NCI-H2081 treated with DMSO at 0.1 percent for 48 hours (cell line): Measurements from ENCODE around the gene MYOM1.

Source experiments
- DNase-seq: peaks from one replicate; lab custom pipeline; 2025; lab: John Stamatoyannopoulos, UW

The MYOM1 gene

GRCh38 chr18:3117493-3118192, 102.1 kb downstream of the MYOM1 start:
- DNase-seq: no peak

DNA sequence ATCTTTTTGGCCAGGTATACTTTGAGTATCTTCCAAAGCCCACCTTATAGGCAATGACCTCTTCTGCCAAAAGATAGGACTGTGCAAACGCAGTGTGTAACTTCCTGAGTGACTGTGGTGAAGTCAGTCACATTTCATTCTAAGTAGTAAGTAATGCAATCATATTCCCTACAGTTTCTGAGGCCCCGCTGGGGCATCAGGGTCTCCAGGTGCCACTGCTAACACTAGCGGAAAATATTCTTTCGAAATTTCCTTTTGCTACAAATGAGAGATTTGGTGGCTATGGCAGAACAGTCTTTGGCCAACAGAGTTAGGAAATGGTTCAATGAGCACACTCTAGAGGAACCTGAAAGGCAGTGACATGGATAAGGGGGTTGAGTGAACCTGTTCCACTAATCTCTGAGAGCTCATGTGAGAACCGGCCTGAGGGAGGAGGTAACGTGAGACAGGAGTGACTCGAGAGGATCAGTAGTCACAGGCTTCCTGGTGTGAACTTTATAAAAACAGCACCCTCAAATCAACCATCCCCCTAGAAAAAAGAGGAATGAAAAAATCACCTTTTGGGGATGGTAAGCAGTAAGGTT, 104.2 kb downstream of the MYOM1 start:
- DNase-seq: no peak

DNA sequence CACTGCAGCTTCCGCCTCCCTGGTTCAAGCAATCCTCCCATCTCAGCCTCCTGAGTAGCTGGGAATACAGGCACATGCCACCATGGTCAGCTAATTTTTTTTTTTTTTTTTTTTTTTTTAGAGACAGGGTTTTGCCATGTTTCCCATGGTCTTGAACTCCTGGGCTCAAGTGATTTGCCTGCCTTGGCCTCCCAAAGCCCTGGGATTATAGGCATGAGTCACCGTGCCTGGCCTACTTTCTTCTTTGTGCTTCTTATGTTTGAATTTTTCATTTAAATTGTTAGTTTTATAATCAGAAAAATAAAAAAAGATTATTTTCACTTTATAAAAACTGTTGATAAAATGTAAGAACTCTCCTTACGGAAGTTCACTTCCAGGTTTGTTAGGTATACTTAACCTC, 105.3 kb downstream of the MYOM1 start:
- DNase-seq: no peak

GRCh38 chr18:3114026-3114425, 105.7 kb downstream of the MYOM1 start:
- no peak for DNase-seq

- no peak for DNase-seq
Observed at GRCh38 chr18:3111523-3112240, 108.1 kb downstream of the MYOM1 start.

DNA sequence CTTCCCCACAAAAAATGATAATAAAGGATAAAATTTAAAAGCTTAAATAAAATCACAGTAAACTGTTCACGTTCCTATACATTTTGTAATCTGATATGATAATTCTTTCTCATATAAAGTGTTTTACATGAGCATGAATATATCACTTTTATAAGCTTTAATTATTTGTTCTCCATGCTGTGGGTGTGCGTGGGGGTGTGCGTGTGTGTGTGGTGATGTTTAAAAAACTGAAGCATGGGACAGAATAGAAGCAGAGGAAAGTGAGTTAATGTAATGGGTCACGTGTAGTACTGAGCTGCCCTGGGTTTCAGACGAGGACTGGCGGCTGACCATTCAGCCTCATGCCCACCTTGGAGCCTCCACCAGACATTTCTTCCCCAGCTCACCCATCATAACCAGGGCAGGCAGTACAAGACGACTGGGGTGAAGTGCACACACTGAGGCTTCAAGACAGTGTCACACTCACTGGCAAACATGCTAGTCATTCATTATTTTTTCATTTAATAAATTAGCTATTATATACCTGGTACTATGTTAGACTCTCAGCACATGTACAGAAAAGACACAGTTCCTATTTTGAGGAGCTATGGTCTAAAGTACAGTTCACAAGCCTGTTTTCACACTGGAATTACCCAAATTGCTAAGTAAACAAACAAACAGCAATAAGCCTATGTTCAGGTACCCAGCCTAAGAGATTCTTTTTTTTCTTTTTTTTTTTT, 109.6 kb downstream of the MYOM1 start:
- DNase-seq: no peak

DNA sequence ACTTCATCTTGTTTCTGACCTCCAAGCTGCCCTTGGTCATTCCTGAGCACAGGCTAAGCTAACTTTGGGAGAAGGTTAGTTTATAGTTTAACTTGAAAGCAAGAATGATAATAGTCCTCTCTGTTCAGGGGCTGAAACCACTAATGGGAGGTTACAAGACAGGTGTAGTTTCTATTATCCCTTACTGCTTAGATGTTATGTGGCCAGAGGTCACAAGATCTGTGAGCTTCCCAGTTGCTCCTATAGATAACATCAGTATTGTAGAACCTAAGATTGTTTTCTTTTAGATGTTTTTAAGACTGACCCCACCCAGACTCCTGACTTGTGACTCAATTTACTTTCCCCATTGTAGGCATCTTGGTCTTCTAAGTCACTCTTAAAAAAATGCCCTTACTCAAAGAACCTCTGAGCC, 112.0 kb downstream of the MYOM1 start:
- DNase-seq: no peak

DNA sequence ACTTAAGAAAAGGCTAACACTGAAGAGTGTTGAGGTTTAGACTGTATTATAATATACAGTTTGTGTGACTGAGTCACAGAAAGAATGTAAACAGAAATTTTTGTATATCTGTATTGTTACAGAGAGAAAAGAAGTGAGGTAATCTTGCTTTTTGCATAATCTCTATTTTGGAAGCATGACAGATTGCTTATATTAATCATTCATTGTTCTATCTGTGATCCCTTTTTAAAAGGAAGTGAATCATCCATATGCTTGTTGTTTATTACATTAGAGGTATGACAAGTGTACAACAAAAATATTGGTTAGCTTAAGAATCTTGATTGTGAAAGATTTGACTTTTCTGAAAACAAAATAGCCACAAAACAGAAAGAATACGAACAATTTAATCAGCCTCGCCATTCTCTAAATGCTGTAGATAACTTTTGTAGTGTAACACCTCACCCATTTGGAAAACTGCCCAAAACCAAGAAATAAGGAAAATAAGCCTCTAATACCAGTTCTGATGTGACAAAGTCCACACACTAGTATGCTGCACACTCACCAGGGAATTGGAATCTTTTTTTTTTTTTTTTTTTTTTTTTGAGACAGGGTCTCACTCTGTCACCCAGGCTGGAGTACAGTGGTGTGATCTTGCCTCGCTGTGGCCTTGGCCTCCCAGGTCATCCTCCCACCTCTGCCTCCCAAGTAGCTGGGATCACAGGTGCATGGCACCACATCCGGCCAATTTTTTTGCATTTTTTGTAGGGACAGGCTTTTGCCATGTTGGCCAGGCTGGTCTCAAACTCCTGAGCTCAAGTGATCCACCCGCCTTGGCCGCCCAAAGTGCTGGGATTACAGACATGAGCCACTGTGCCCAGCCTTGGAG, 115.3 kb downstream of the MYOM1 start:
- no peak for DNase-seq

DNA sequence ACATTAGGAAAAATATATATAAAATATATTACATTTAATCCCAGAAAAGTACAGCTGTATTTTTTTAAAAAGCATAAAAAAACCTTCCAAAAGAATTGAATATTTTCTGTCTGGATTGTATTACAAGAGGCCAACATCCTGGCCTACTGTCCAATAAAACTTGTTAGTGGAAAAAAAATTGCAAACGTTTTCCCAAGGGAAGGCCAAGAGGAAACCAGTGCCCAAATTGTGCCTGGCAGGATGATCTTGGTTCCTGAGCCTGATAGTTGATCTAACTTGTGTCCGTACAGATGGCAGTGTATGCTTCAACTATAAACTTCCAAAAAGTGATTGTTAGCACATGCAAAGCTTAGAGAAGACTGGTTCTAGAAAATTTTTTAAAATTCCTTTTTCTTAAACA, 116.2 kb downstream of the MYOM1 start:
- no peak for DNase-seq

DNA sequence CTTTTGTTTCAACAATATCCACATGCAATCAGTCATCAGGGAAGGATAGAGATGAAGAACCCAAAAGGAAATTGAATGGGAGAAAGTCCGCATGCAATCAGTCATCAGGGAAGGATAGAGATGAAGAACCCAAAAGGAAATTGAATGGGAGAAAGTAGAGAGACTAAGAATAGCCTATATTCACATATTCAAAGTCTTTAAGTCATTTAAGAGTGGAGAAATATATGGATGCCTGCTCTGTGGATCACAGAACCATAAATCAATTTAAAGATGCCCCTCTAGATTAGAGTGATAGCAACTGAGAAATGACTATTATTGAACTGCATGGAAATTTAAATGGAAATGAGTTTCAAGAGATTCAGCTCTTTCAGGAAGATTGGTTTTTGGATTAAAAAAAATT, 116.8 kb downstream of the MYOM1 start:
- DNase-seq: no peak

GRCh38 chr18:3100498-3101132, 119.2 kb downstream of the MYOM1 start:
- DNase-seq: no peak

DNA sequence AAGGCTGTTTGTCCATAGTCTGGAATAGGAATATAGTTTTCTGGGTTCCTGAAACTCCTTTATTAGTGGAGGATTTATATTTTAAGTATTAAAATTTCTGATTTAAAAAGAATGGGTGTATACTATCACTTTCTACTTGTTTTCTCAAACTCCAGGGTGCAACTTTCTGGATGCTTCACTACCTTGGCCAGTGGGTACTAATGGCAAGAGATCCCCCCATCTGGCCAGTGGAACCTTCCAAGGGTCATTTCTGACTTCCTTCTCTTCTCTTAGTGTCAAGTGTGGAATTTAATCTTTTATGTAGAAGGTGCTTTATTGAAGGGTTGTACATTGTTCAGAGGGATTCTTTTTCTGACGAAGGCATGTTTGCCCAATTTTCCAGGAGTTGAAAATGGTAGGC, 120.4 kb downstream of the MYOM1 start:
- DNase-seq: no peak

DNA sequence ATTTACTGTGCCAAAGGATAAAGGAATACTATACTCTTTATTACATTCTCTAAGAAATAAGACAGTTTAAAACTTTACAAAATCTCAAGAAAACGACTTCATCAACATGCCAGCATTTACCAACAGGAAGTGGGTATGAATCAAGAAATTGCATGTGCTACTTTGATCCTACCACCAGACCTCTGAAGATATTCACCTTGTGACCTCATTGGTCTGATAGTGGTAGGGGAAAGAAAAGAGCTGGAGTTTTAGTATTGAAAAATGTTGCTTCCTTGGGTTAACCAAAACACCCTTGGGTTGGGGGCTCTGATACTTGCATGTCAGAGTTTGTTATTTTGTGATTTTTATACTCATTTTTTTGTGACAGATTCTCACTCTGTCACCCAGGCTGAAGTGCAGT, 122.7 kb downstream of the MYOM1 start:
- no peak for DNase-seq

DNA sequence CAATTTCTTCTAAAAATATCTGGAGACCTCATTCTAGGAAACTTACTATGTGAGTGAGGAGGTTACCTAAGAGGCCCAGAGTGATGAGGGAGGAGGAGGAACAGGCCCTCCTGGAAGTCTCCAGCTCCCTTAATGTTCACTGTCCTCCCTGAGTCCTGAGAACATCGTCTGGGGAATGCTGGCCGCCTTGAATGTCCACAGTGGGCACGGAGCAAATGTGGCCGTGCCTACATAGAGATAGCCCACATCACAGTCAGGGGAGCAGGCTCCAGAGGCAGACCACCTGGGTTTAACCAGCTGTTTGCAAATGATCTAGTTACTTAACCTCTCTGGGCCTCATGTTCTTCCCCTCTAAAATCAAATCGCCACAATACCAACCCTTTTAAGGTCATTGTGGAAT, 123.8 kb downstream of the MYOM1 start:
- DNase-seq: no peak

GRCh38 chr18:3094338-3094684, 125.5 kb downstream of the MYOM1 start:
- no peak for DNase-seq

DNA sequence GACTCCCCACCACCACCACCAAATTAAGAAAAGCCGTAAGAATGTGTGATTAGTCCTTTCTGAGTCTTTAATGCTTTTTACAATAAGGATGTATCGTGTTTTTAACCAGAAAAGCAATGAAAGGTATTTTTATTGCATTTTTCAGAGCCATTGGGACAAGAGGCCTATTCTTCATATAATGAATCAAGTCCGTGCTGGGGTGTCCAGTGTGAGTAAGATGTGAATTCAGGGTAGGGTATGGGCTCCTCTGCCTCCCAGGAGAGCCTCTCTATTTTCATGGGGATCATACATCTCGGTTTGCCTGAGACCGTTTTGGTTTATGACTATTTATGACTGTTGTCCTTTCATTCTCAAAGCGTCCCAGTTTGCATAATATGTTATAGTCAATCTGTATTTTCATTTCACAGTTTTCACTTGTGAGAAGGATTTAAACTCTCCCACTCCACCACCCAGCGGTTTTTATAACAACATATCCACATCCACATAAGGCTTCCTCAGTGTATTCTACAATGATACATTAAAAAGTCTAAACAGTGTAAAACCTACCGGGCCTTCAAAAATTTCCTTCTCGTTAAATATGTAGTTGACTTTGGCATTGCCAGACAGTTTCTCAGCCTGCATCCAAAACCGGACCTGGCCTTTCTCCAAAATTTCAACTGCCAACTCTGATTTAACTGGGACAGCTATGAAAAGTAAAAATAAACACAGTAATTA, 126.0 kb downstream of the MYOM1 start:
- DNase-seq: peak; percentile 74

- no peak for DNase-seq
Observed at GRCh38 chr18:3092727-3093126, 127.0 kb downstream of the MYOM1 start.

DNA sequence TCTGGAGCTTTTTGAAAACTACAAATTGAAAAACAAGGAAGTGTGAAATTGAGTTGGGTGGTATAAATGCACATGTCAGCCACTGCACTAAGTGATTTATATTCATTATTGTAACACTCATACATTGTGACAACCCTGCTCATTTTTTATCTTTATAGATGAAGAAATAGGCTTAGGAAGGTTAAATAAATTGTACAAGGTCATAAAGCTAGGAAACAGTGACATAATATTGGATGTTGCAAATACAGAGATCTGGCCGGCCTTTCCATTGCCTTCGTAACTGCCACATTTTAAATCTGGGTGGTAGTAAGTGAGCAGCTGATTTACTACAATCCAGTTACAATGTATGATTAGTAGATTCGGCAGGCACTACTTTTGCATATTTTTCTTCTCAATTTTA, 130.2 kb downstream of the MYOM1 start:
- DNase-seq: no peak

DNA sequence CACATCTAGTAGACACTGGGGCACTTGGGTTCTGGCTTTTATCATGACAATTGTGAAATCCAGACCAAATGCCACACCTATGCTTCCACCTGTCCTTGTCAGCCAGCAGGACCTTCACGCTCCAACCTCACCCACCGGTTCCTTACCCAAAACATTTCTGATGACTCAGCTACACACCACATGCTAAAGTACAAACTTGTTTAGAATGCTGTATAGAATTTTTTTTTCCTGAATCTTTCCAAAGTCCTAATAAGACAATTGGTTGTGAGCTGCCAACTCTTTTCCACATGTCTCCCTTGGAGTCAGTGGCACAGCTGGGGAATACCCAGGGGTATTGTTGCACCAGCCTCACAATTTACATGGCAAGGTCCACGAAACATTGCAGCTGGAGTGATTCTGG, 131.3 kb downstream of the MYOM1 start:
- DNase-seq: no peak

DNA sequence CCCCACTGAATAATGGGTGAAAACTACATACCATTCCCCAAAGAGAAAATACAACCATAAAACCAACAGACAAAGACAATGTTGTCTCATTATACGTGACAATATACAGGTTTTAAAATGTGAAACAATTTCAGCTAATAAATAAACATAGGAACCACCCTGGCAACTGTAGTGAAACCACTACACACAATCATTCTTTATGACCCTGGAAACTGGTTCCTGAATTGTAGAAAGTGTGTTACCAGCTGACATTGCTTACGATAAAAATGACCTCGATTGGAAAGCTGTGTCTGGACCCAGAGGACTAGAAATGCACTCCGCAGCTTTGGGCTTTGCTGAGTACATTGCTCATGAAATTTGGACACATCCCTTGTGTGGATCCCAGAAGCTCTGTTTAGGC, 132.9 kb downstream of the MYOM1 start:
- DNase-seq: no peak

DNA sequence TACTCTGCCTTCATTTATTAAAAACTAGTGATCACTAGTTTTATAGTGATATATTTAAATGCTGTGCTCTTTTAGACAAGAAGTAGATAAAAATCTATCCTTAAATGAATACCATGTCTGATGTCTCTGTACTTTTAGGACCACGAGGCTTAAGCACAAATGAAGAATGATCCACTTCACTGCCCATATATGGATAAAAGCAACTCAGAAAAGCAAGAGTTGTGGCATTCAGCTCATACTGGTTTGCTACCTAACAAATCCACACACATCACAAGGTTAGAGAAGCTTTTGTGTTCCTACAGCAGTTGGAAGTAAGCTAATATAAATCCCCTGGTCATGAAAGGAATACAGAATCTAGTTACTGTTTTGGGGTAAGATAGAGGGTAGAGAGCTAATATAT, 134.2 kb downstream of the MYOM1 start:
- no peak for DNase-seq
